HG03064 (cell line): Measurements from ENCODE around the gene IL19.
"Not testable (repeated sequence)": the region's sequence is repeated elsewhere in the genome, so short reads cannot be mapped to it uniquely, and the experiment has no call there.

Experiments
- ATAC-seq: cut with Tn5 transposase; IDR thresholded peaks from one replicate; pipeline ENCODE4 v1.9.1; 2021; ENCODE audit warnings: low read depth; ENCODE audit not compliant: unreplicated experiment

Gene IL19

DNA sequence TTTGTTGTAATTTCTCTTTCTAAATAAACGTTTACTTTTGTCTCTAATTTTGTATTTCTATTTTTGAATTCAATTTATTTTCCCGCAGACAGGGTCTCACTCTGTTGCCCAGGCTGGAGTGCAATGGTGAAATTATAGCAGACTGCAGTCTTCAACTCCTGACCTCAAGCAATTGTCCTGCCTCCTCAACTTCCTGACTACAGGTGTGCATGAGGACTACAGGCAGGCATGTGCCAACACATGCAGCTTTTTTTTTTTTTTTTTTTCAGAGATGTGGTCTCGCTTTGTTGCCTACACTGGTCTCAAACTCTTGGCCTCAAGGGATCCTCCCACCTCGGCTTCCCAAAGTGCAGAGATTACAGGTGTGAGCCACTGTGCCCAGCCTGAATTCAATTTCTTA is 58.2 kb downstream of the IL19 start:
- no peak for ATAC-seq

DNA sequence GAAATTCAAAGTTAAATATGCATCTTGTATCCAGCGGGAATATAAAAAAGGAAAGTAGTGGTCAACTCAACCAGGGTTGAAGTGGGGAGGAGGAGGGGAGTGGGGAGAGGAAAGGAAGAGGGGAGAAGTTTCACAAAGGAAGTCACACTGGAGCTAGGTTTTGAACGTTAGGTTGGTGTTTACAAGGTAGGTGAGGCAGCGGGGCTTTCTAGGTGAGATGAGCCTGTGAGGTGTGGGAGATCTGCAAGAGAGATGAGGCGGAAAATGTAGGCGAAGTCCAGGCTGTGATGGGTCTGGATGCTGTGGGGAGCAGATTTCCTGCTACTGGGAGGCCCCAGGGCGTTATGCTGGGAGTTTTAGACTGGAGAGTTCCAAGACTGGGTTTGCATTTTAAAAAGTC is 58.7 kb downstream of the IL19 start:
- no peak for ATAC-seq

DNA sequence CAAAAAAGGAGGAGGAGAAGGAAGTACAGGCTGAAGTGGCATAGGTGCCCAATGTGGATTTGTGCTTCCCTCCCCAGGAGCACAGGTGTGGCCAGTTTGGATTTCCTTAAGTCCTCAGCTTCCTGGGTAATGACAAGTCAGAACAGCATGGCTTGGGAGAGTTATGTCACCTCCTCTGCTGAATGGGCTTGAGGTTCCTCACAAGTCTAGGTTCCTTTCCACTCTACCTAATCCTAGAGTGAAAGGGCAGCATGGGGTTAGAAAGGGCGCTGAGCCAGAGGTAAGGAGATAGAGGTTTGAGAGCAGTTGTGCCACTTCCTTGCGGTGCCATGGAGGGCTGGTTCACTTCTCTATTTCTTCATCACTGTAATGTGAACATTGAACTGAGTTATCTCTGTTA is 59.3 kb downstream of the IL19 start:
- ATAC-seq: no peak

DNA sequence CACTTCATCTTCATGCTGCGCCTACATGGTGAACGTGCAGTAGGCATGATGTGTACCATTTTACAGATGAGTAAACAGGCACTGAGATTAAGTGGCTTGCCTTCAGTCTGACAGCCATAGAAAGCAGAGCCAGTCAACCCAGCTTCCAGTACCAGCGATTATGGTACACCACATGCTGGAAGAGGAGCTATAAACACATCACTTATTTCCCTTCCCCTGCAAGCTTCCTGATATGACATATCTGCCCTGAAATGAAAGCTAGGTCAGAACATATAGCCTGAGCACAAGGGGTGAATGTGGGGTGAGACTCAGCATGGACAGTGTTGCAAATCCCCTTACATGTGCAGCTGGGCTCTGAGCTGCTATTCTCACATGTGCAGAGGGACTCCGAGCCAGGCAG is 61.1 kb downstream of the IL19 start:
- no peak for ATAC-seq

DNA sequence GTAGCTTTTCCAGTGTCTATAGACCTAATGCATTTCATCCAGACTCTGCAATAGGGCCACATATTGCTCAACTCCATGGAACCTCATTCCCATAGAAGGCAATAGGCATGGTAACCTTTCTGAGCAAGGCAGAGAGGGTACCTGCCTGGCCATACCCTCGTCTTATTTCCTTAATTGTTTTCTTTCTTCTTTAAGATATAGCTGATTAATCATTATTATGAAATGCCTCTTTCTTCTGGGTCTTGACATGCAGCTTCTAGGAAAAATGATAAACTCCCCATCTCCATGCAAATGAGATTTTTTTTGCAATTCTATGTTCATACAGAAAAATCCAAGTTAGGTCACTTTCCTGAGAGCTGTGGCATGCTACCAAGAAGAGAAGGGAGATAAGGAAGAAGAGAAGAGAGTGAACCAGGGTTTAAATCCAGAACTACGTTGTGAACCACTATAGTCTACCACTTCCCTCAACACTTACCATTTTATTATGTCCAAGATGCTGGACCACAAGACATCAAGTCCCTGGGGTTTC is 61.8 kb downstream of the IL19 start:
- no peak for ATAC-seq

DNA sequence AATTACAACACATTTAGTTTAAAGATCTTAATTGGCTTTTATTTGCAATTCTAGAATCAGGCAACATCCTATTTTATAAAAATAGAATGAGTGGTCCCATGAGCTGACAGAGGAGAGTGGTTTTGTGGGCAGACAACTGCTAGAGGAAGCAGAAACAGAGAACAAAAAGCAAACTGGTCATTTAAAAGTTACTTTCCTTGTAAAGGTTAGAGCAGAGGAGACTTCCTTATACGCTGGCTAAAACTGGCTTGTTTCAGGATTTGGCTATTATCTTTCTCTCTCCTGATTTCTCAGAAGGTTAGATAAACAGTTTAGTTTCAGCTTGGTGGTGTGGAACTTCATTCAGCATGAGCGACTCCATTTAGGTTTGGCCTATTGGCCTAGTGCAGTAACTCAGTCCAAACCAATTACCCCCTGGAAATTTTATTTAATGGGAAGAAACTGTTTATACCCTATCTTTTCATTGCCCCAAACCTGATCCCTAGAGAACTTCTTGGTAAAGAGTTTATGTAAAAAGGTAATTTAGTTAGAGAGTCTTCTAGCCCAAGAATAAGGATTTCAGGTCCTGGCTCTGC is 62.6 kb downstream of the IL19 start:
- no peak for ATAC-seq

DNA sequence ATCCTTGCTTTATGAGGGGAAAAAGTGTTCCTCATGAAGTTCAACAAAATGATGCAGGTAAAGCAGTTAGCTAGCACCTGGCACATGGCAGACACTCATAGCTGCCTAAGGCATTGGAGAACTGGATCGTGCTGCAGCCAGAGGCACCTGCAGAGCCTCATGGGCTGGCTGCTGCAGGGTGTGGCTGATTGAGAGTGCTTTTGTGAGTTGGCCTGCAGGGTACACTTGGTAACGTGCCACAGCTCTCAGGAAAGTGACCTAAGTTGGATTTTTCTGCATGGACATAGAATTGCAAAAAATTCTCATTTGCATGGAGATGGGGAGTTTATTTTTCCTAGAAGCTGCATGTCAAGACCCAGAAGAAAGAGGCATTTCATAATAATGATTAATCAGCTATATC is 63.2 kb downstream of the IL19 start:
- no peak for ATAC-seq

DNA sequence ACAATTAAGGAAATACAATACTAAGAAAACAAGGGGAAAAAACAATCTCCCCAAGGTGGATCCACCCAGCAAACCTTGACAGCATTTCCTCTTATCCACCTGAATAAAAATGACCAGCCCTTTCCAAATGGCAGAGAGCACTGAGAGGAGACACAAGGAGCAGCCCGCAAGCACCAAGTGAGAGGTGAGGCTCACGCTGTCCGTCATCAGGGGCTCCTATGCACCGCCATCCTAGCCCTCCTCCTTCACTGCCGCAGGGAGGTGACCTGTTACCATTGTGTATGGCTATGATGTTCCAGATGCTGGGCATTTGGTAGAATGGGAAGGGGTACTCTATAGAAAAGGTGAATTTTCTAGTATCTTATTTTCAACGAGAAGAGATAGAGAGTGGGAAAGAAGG is 63.6 kb downstream of the IL19 start:
- ATAC-seq: no peak

DNA sequence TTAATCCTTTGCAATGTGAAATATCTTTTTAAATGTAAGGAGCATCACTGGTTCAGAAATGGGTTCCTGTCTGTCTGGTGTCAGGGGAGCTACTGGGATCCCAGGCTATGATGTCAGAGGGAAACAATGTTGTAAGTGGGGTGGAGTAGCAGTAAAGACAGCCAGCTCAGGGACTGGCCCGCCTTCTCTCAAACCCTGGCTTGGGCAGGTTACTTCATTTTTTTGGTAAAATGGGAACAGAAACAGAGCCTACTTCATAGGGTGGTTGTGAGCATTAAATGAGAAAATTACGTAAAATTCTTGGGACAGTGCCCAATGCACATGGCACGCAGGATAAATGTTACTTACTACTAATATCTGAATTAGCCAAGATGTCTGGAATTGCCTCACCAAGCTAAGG is 64.1 kb downstream of the IL19 start:
- no peak for ATAC-seq

DNA sequence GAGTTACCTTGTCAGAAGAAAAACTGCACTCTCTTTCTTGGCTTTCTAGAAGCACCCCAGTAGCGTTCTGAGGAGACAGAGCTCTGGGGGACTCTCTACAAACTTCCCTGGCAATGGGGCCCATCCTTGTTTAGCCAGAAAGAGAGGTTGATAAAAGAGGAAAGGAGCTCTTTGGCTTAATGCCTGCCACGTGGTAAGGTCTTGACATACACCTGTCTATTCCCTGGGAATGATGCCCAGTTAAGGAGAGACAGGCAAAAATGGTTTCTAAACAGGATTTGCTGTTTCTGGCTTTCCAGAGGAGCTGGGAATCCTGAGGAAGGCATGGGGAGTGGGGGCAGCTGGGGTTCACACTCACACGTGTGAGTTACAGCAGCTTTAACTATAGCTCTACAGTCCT is 64.6 kb downstream of the IL19 start:
- ATAC-seq: no peak

DNA sequence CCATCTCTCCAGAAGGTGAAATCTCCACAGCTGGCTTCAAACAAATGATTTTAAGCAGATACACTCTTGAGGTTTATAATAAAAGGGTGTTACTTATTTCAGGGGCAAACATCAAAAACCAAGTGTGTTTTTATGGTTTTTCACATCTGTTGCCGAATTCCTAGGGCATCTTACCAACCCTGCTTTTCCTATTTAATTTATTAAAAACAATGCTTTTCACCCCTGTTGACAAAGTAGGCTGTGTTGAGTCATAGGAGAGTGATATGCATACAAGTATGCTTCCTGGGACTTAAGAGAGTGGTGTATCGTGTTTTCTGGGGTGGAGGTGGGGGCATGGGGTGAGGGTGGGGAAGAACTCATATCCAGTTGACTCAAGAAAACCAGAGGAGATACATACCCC is 65.5 kb downstream of the IL19 start:
- no peak for ATAC-seq

DNA sequence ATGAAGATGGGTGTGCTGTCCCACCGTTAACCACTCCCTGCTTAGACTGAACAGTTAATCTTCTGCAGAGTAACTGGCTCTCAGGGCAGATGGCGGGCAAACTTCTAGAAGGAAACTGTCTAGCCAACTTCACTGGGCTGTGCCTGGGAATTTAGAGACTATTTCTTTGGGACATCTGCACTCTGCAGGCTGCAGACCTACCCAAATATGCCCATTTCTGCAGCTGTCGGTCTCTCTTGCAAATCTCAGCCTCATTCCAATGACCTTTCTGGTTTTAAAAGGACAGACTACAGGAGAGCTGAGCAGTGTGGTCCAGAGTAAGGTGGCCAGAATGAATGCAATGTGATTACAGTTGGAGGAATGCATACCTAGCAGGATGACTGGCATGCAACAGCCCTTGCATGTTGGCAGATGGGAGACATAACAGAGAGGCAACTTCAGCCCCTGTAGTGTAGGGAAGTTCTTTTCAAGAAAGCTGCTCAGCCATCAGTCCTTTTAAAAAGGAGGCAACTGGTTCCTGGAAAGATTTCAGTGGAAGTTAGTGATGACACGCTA is 68.5 kb downstream of the IL19 start:
- ATAC-seq: no peak

DNA sequence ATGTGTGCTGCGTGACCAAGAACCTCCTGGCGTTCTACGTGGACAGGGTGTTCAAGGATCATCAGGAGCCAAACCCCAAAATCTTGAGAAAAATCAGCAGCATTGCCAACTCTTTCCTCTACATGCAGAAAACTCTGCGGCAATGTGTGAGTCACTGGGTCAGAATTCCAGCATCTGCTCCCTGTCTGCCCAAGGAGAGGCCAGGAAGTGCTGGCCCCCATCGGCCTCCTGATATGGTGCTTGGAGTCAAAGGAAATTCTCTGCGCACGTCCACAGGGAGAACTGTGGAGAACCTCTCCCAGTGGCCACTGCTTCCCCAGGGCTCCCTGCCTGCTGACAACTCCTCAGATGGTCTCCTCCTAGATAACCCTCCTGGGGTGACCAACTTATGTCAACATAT is 69.3 kb downstream of the IL19 start:
- ATAC-seq: no peak

DNA sequence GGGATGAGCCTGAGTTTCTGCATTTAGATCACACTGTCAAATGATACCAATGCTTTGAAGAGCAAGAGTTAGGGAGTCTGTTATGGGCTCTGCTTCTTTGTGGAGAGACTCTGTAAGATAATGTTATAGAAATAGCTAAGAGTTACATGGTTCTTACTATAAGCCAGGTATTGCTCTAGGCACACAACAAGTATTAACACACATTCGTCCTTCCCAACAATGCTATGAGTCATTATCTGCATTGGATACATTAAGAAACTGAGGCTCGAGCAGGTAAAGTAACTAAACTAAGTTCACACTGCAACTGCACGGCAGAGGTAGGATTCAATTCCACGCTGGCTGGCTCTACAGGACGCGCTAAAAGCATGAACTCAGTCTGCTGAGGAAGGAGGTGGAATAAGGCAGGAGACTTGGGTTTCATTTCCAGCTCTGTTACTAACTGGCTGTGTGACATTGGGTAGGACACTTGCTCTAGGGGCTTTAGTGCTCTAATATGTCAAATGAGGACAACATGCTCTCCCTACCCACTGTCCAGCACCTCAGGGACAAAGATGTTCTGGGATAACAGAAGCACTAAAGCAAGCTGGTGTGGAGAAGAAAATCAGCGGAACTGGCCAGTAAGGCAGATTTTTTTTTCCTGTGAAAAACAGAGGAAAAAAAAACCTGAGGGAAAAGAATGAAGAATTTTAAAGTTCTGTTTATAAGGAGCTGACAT is 71.2 kb downstream of the IL19 start:
- no peak for ATAC-seq

DNA sequence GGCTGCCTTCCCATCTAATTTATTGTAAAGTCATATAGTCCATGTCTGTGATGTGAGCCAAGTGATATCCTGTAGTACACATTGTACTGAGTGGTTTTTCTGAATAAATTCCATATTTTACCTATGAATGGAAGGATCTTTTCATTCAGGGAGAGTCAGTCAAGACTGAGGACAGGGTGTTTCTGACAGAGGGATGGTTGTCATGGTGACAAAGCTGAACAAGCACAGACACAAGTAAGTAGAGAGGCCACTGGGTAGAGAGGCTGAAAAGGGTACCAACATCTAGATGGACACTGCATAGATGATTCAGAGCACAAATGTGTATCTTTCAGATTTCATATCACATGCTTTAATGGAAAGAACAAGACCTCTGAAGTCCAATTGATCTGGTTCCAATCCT is 72.3 kb downstream of the IL19 start:
- ATAC-seq: no peak

DNA sequence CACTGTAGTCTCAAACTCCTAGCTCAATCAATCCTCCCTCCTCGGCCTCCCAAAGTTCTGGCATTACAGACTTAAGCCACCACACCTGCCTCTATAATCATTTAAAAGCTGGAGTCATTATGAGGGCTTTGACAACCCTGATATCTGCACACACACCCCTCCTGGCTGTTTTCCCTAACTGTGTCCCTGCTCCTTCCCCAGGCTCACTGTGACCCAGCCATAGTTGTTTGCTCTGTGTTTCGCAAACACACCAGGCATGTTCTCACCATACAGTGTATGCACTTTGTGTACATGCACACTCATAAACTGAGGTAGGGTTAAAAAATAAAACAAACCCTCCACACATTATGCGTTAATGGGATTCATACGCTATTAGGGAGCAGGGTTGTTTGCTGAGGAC is 73.1 kb downstream of the IL19 start:
- no peak for ATAC-seq

DNA sequence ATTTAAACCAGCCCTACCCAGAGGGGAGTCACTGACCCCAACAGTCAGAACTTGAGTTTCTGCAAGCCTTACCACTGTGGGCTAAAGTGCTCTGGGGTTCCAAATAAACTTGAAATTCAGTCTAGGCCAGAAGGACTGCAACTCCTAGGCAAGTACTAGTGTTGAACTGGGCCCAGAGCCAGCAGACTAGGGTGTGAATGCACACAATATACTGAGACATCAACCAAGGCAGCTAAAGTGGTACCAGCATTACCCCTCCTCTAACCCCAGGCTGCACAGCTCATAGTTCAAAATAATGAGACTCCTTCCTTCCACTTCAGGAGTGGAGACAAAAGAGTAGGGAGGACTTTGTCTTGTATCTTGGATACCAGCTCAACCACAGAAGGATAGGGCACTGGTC is 75.9 kb downstream of the IL19 start:
- no peak for ATAC-seq

DNA sequence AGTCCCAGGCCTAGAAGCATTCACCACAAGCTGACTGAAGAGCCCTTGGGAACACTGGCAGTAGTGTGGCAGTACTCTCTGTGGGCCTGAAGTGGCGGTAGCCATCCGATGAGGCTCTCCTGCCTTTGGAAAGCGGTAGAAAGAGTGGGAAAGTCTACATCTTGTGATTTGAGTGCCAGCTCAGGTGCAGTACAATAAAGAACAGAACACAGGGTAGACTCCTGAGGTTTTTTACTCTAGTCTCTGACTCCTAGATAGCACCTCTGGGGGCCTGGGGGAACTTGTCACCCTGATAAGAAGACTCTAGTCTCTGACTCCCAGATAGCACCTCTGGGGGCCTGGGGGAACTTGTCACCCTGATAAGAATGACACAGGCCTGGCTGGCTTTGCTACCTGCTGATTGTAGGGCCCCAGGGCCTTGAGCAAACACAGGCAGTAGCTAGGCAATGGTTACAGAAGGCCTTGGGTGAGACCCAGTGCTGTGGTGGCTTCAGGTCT is 76.8 kb downstream of the IL19 start:
- ATAC-seq: no peak

DNA sequence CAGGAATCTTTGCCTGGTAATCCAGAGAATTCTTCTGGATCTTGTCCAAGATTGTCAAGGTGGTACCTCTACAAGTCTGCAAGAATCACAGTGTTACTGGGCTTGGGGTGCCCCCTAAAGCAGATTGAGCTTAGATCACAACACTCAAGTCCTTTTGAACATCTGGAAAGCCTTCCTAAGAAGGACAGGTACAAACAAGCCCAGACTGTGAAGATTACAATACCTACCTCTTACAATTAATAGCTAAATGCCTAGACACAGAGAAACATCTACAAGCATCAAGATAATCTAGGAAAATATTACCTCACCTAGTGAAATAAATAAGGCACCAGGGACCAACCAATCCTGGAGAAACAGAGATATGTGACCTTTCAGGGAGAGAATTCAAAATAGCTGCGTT is 77.4 kb downstream of the IL19 start:
- no peak for ATAC-seq

DNA sequence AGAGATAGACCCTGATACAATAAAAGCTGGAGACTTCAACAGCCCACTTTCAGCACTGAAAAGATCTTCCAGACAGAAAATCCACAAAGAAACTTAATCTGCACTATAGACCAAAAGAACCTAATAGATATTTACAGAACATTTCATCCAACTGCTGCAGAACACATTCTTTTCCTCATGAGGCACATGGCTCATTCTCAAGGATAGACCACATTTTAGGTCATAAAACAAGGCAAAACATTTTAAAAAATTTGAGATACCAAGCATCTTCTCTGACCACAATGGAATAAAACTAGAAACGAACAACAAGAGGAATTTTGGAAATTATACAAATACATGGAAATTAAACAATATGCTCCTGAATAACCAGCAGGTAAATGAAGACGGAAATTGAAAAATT is 79.8 kb downstream of the IL19 start:
- no peak for ATAC-seq

DNA sequence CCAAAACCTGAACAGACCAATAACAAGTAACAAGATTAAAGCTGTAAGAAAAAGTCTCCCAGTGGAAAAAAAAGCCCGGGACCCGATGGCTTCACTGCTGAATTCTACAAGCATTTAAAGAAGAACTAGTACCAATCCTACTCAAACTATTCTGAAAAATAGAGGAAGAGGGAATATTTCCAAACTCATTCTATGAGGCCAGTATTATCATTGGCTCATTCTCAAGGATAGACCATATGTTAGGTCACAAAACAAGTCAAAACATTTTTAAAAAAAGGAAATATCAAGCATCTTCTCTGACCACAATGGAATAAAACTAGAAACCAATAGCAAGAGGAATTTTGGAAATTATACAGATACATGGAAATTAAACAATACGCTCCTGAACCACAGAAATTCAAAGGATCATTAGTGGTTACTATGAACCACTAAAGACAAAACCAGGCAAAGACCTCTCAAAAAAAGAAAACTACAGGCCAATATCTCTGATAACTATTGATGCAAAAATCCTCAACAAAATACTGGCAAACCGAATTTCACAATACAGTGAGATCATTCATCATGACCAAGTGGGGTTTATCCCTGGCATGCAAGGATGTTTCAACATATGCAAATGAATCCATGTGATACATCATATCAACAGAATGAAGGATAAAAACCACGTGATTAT is 80.9 kb downstream of the IL19 start:
- no peak for ATAC-seq

DNA sequence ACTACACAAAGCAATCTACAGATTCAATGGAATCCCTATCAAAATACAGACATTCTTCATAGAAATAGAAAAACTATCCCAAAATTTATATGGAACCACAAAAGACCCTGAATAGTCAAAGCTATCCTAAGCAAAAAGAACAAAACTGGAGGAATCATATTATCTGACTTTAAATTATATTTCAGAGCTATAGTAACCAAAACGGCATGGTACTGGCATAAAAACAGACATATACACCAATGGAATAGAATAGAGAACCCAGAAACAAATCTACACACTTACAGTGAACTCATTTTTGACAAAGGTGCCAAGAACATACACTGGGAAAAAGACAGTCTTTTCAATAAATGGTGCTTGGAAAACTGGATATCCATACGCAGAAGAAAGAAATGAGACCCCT is 82.1 kb downstream of the IL19 start:
- not testable (repeated sequence) for ATAC-seq
